GM10248 (cell line): Measurements from ENCODE around the gene RTL5.

Source experiments
- CTCF ChIA-PET: fragments of 300-600 bp; sonication (Branson Sonifier 250); formaldehyde crosslinking; extraction: SDS; loops from one replicate; lab custom pipeline; 2021; ENCODE audit warnings: antibody characterized with exemption; lab: Yijun Ruan, JAX
- POLR2A ChIA-PET: fragments of 350-650 bp; sonication (Branson Sonifier 250); formaldehyde crosslinking; extraction: SDS; loops from one replicate; lab custom pipeline; 2020; ENCODE audit warnings: antibody characterized with exemption; lab: Yijun Ruan, JAX
- DNase-seq: peaks from one replicate; pipeline ENCODE4 v3.0.0; 2012; ENCODE audit errors: extremely low spot score
- CTCF ChIP-seq: IDR thresholded peaks from 2 replicates; pipeline ENCODE4 v1.5.1; 2012; ENCODE audit warnings: mild to moderate bottlenecking, low read depth; ENCODE audit errors: extremely low read depth, missing control alignments, control extremely low read depth

The RTL5 gene

GRCh38 chrX:72122621-72123337 is 8.9 kb downstream of the RTL5 start:
- DNase-seq: no peak
- TF ChIP-seq CTCF: no peak
- ChIA-PET POLR2A (no interaction called here), CTCF (interaction anchor here (0.9 to 3.0 kb wide), 2 partner anchors 19 to 101 kb away, joined by 3 to 7 read pairs; no protein-coding TSS in a partner anchor)

- ChIA-PET POLR2A (no interaction called here), CTCF (interaction anchor here (3.0 kb wide), 1 partner anchor 100 kb away, joined by 7 read pairs; no protein-coding TSS in a partner anchor)
- no peak for TF ChIP-seq CTCF
- DNase-seq: peak; percentile 26
Measured at GRCh38 chrX:72121383-72121782, 10.3 kb downstream of the RTL5 start.

- ChIA-PET POLR2A (no interaction called here), CTCF (interaction anchor here (3.0 kb wide), 1 partner anchor 99 kb away, joined by 7 read pairs; no protein-coding TSS in a partner anchor)
- no peak for TF ChIP-seq CTCF
- DNase-seq: no peak
Measured at GRCh38 chrX:72120837-72121236, 10.9 kb downstream of the RTL5 start.

GRCh38 chrX:72117636-72118210 is 14.0 kb downstream of the RTL5 start:
- POLR2A ChIA-PET: no interaction called here
- CTCF ChIA-PET: interaction anchor here (1.4 kb wide), 1 partner anchor 96 kb away, joined by 5 read pairs; no protein-coding TSS in a partner anchor
- no peak for DNase-seq
- no peak for TF ChIP-seq CTCF

GRCh38 chrX:72115380-72115779 is 16.3 kb downstream of the RTL5 start:
- POLR2A ChIA-PET: no interaction called here
- no peak for TF ChIP-seq CTCF
- CTCF ChIA-PET: interaction anchor here (0.8 to 1.1 kb wide), 4 partner anchors 10 to 116 kb away, joined by 3 to 5 read pairs (median 3); no protein-coding TSS in a partner anchor
- DNase-seq: no peak

- no peak for DNase-seq
- CTCF ChIA-PET: interaction anchor here (0.8 to 1.1 kb wide), 4 partner anchors 10 to 115 kb away, joined by 3 to 5 read pairs (median 3); no protein-coding TSS in a partner anchor
- POLR2A ChIA-PET: no interaction called here
- TF ChIP-seq CTCF: no peak
Measured at GRCh38 chrX:72114807-72115206, 16.9 kb downstream of the RTL5 start.
